ENCODE measurements around the gene HOXB1.
"Not testable (repeated sequence)": the region's sequence is repeated elsewhere in the genome, so short reads cannot be mapped to it uniquely, and the experiment has no call there.

HOXB1 gene

DNA sequence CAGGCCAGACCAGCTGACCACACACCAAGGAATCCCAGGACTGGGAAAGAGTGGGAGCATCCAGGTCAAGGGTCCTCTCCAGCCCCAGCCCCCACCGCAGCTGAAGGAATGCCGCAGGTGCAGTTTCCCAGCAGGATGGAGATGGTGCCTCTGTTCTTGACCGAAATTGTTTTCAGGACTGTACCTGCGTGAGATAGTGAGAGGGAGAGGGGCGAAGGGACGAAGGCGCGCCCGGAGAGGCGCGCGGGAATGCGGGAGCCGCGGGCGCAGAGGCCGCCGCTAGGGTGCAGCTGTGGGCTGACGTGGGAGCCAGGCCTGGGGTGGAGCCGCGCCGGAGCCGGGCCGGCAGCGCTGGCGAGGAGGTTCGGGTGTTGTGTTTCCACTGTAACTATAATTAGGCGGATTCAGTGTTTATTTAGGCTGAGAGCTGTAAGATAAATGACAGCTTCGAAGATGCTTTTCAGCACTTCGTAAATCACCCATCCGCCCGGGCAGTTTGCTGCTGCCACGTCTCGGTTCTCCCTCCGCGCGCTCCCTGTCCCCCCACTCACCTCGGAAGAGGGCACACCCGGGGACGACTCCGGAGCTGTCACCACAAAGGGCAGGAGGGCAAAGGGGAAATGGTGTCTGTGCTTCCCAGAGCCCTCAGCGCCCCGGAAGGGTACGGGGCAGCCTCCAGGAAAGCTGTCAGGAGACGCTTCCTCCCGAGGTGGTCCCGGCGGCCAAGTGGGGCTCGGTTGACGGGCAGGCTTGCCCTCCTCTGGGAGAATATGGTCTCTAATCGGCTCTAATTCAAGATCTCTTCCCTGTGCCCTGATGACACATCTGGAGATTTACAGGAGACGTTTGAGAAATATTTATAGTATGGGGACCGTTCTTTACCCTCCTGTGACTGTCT is 38.2 kb downstream of the HOXB1 start:
- peak; percentile 51 to 73 for DNase-seq

DNA sequence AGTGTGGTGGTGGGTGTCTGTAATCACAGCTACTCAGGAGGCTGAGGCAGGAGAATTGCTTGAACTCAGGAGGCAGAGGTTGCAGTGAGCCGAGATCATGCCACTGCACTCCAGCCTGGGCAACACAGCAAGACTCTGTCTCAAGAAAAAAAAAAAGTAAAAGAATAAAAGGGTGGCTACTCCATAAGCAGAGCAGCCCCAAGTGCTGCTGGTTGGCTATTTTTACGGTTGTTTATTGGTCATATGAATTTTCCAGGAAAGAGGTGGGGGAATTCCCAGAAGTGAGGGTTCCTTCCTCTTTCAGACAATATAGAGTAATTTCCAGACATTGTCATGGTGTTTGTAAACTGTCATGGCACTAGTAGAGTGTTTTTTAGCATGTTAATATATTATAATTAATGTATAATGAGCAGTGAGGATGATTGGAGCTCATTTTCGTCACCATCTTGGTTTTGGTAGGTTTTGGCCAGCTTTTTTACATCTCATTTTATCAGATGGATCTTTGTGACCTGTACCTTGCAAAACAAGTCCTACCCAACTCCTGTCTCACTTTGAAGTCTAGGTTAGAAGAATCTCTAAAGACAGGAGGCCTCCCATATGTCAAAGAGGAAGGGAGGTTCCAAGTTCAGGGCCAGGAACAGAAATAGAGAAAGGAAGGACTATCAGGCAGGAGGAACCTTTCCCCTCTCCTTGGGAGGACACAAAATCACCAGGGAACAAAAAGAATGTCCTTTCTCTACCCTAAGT is 39.1 kb downstream of the HOXB1 start:
- peak; percentile 34 to 57 for DNase-seq

GRCh38 chr17:48490451-48490892 is 40.3 kb downstream of the HOXB1 start:
- no peak for DNase-seq

- DNase-seq: no peak
Measured at GRCh38 chr17:48489781-48490180, 41.0 kb downstream of the HOXB1 start.

DNA sequence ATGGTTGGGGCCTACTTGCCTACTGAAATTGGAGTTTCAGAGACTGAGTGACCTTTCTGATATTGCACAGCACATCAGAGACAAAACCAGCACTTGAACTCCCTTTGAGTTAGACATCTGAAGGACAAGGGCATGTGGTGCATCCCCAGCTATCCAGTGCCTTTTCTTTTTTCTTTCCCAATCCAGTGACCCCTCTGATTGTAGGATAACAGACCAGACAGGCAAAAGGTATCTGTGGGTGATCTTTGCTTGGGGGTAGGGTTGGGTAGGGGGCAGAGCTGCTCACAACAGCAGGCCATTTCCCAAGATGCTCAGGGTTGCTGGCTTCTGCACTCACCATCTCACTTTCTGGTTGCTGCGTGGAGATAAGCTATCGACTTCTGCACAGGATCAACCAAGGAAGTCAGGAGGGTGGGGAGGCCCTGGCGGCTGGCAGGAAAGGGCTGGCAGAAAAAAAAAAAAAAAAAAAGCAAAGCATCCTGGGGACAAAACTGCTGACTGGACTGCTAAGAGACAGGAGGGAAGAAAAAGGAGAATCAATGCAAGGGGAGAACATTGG is 42.2 kb downstream of the HOXB1 start:
- DNase-seq: no peak

DNA sequence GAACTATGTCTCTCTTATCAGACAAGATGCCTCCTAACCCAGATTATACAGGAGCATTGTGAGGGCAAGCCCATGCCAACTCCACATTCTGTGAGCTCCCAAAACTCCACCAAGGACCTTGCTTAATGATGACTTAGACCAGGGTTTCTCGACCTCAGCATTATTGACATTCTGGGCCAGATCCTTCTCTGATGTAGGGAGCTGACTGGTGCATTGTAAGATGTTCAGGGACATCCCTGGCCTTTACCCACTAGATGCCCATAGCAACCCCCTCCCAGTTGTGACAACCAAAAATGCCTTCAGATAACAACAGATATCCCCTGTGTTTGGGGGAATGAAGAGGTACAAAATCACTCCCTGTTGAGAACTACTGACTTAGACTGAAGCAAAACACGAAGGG is 43.6 kb downstream of the HOXB1 start:
- no peak for DNase-seq

DNA sequence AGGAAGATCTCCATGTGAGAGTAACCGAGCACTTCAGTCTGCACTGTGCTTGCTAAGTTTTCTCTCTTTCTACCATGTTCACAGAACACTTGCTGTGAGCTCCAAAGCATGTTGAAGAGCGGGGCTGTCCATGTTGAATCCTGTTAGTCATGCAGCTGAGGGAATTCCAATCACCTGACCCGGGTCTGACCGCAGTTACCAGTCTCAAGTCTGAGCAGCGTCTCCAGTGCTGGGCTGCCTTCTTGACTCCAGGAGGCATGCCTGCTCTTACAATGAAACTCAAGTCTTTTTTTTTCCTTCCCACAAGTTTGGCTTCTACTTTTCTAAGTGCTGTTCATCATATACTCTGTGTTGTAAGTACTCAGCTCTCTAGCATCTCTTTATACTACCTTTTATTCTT is 44.3 kb downstream of the HOXB1 start:
- DNase-seq: no peak

- DNase-seq: no peak
Measured at GRCh38 chr17:48484850-48485249, 46.0 kb downstream of the HOXB1 start.

GRCh38 chr17:48484256-48484655 is 46.6 kb downstream of the HOXB1 start:
- DNase-seq: no peak

- no peak for DNase-seq
Measured at GRCh38 chr17:48483471-48484131, 47.2 kb downstream of the HOXB1 start.

- DNase-seq: no peak
Measured at GRCh38 chr17:48483004-48483403, 47.8 kb downstream of the HOXB1 start.

DNA sequence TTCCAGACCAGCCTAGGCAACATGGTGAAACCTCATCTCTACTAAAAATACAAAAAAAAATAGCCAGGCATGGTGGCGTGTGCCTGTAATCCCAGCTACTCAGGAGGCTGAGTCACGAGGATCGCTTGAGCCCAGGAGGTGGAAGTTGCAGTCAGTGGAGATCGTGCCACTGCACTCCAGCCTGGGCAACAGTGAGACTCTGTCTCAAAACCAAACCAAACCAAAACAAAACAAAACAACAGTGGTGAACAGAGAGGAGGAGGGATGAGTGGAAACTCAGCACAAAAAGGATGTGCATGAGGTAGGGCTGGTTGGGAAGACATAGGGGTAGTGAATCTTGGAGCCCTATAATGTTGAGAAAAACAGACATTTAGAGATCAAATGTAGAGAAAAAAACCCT is 48.5 kb downstream of the HOXB1 start:
- not testable (repeated sequence) for DNase-seq

DNA sequence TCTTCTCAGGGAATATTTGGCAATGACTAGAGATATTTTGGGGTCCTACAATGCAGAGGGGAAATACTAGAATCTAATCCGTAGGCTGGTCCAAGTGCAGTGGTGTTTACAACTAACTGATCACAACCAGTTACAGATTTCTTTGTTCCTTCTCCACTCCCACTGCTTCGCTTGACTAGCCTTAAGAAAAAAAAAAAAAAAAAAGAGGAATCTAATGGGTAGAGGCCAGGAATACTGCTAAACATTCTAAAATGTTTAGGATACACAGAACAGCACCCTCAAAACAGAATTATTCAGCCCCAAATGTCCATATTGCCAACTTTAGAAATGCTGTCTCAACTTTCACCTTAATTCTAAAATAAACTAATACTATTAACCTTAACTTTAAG is 51.8 kb downstream of the HOXB1 start:
- DNase-seq: no peak
